Stimulated activated CD8-positive, alpha-beta memory T cell treated with anti-CD3 and anti-CD28 coated beads, Interleukin-7, amount 100 ng/mL, for 24 hours (primary cell): ENCODE results near the gene CPA4.
"Not testable (repeated sequence)": the region's sequence is repeated elsewhere in the genome, so short reads cannot be mapped to it uniquely, and the experiment has no call there.

ENCODE experiments used
- DNase-seq: peaks from one replicate; pipeline ENCODE4 v3.0.0-alpha.2; 2020; ENCODE audit warnings: low read depth

Gene CPA4

GRCh38 chr7:130302649-130303048, 9.7 kb downstream of the CPA4 start:
- no peak for DNase-seq

GRCh38 chr7:130303127-130303526, 10.2 kb downstream of the CPA4 start:
- no peak for DNase-seq

- DNase-seq, result no peak
Measured at GRCh38 chr7:130303551-130303950, 10.6 kb downstream of the CPA4 start.

- no peak for DNase-seq
Measured at GRCh38 chr7:130303982-130304381, 11.0 kb downstream of the CPA4 start.

- no peak for DNase-seq
Measured at GRCh38 chr7:130304878-130305277, 11.9 kb downstream of the CPA4 start.

GRCh38 chr7:130305433-130306042, 12.6 kb downstream of the CPA4 start:
- no peak for DNase-seq

- no peak for DNase-seq
Measured at GRCh38 chr7:130309986-130310385, 17.0 kb downstream of the CPA4 start.

- no peak for DNase-seq
Measured at GRCh38 chr7:130314305-130314704, 21.3 kb downstream of the CPA4 start.

- no peak for DNase-seq
Measured at GRCh38 chr7:130319541-130319940, 26.6 kb downstream of the CPA4 start.

GRCh38 chr7:130321542-130322229, 28.7 kb downstream of the CPA4 start:
- not testable (repeated sequence) for DNase-seq

- no peak for DNase-seq
Measured at GRCh38 chr7:130322615-130323014, 29.7 kb downstream of the CPA4 start.

GRCh38 chr7:130324306-130324943, 31.5 kb downstream of the CPA4 start:
- DNase-seq, result no peak

- DNase-seq, result no peak
Measured at GRCh38 chr7:130329681-130330080, 36.7 kb downstream of the CPA4 start.

GRCh38 chr7:130332259-130333053, 39.5 kb downstream of the CPA4 start:
- DNase-seq, result no peak

GRCh38 chr7:130333832-130334231, 40.9 kb downstream of the CPA4 start:
- no peak for DNase-seq

GRCh38 chr7:130334274-130334673, 41.3 kb downstream of the CPA4 start:
- DNase-seq, result no peak

GRCh38 chr7:130337410-130337971, 44.5 kb downstream of the CPA4 start:
- no peak for DNase-seq

- no peak for DNase-seq
Measured at GRCh38 chr7:130338233-130338632, 45.3 kb downstream of the CPA4 start.

- no peak for DNase-seq
Measured at GRCh38 chr7:130341882-130342281, 48.9 kb downstream of the CPA4 start.

- DNase-seq, result no peak
Measured at GRCh38 chr7:130342701-130343380, 49.9 kb downstream of the CPA4 start.

- no peak for DNase-seq
Measured at GRCh38 chr7:130344271-130344866, 51.4 kb downstream of the CPA4 start, which contains the start of gene CPA5. Gene CPA5 (plus strand): TSS chr7:130344816. CDS start chr7:130346486, 1,670 bp downstream.
